Panc1 (cell line): Measurements from ENCODE around the gene SHQ1. TPM values are rescaled to one million over a fixed set of nuclear protein-coding genes. Genes with fewer than 3 reads are reported as not detected.

Source experiments
- ATAC-seq: fragments of 200-7000 bp; cut with Tn5 transposase; 2 replicates; pipeline ENCODE4 v1.9.1; 2020; ENCODE audit warnings: mild to moderate bottlenecking, moderate library complexity
- BruUV-seq: library from RNA; stranded (reverse); fragments of 400-500 nt; replicated peaks from 2 replicates; lab custom pipeline; 2021; lab: Mats Ljungman, UMichigan
- CTCF ChIA-PET: fragments of 300-600 bp; sonication (Branson Sonifier 250); formaldehyde crosslinking; loops from one replicate; lab custom pipeline; 2022; ENCODE audit warnings: antibody characterized with exemption; lab: Charles Lee
- POLR2A ChIA-PET: fragments of 300-600 bp; sonication (Branson Sonifier 250); formaldehyde crosslinking; loops from one replicate; lab custom pipeline; 2022; ENCODE audit warnings: antibody characterized with exemption; lab: Charles Lee
- DNase-seq: peaks from one replicate; pipeline ENCODE4 v3.0.0-alpha.2; 2010; ENCODE audit warnings: low read depth, low spot score
- H3K27ac ChIP-seq: 2 replicates; pipeline ENCODE4 v1.5.1; 2011; ENCODE audit warnings: mild to moderate bottlenecking, low read length, inconsistent platforms
- H3K27me3 ChIP-seq: fragments of 200-500 bp; sonication (Bioruptor generic); 2 replicates; pipeline ENCODE4 v1.6.0; 2014; ENCODE audit warnings: low read length, inconsistent platforms; ENCODE audit not compliant: control insufficient read depth, insufficient read depth
- H3K36me3 ChIP-seq: fragments of 200-500 bp; sonication (Bioruptor generic); 2 replicates; pipeline ENCODE4 v1.5.1; 2014; ENCODE audit warnings: inconsistent platforms, mild to moderate bottlenecking, low read length, moderate library complexity; ENCODE audit not compliant: control insufficient read depth, insufficient read depth
- H3K4me1 ChIP-seq: 2 replicates; pipeline ENCODE4 v1.5.1; 2011; ENCODE audit warnings: inconsistent platforms, mild to moderate bottlenecking, low read length, moderate library complexity; ENCODE audit not compliant: control insufficient read depth, insufficient read depth
- H3K4me3 ChIP-seq, 2 experiments: 2 replicates each; pipeline ENCODE4 v1.5.1; 2011 to 2012; ENCODE audit warnings: low read depth in 2 of 2, low read length in 2 of 2, mild to moderate bottlenecking in 2 of 2, inconsistent platforms in 1 of 2, moderate library complexity in 1 of 2
- H3K9me3 ChIP-seq: fragments of 200-500 bp; sonication (Bioruptor generic); 2 replicates; pipeline ENCODE4 v1.5.1; 2014; ENCODE audit warnings: low read depth, mild to moderate bottlenecking, inconsistent platforms, low read length, moderate library complexity; ENCODE audit not compliant: control insufficient read depth, insufficient read depth
- CTCF ChIP-seq: fragments of 450-650 bp; IDR thresholded peaks from 2 replicates; pipeline ENCODE4 v1.5.1; 2017; ENCODE audit warnings: mild to moderate bottlenecking
- POLR2AphosphoS5 ChIP-seq: IDR thresholded peaks from 2 replicates; pipeline ENCODE4 v1.6.1; 2012; ENCODE audit warnings: mild to moderate bottlenecking, low read depth, low read length, moderate library complexity
- REST ChIP-seq, 2 experiments: IDR thresholded peaks; 2 replicates each; pipeline ENCODE4 v1.6.1; 2011 to 2012; ENCODE audit warnings: low read depth in 2 of 2, control low read depth in 1 of 2, low read length in 1 of 2, mild to moderate bottlenecking in 1 of 2, moderate library complexity in 1 of 2; ENCODE audit not compliant: insufficient read depth in 1 of 2
- SIN3A ChIP-seq: IDR thresholded peaks from 2 replicates; pipeline ENCODE4 v1.6.1; 2012; ENCODE audit warnings: low read depth, mild to moderate bottlenecking, low read length, moderate library complexity, borderline replicate concordance; ENCODE audit not compliant: insufficient read depth
- TCF7L2 ChIP-seq: IDR thresholded peaks from 2 replicates; pipeline ENCODE4 v1.6.1; 2011; ENCODE audit warnings: mild to moderate bottlenecking, low read depth, low read length, inconsistent platforms
- in situ Hi-C: cut with HindIII; loops from 2 replicates; pipeline ENCODE4 v1.10.0; 2016; ENCODE audit warnings: low sequenced_read_pairs, low pct_unique_long_range_greater_than_20kb
- intact Hi-C: fragments of 100-400 bp; cut with micrococcal nuclease; formaldehyde crosslinking; loops from one replicate; pipeline ENCODE4 v1.10.0; 2022; ENCODE audit not compliant: unreplicated experiment
- total RNA-seq: library from RNA; stranded (reverse); gene quantifications from one replicate; pipeline ENCODE4 v1.2.1, GENCODE V29; 2021; ENCODE audit not compliant: unreplicated experiment

Gene SHQ1
- total RNA-seq, 1 experiment from 2014 or later: 21.0 TPM

GRCh38 chr3:72702390-72702789, 145.9 kb downstream of the SHQ1 start:
- no peaks in the 10 kb centered on the region for H3K27me3 ChIP-seq
- no peaks in the 10 kb centered on the region for H3K36me3 ChIP-seq
- in situ Hi-C loops: no loop called here
- H3K4me3 ChIP-seq: no peak overlapping the region
- no peak overlapping the region for H3K27ac ChIP-seq
- no peak for DNase-seq
- no peak for TF ChIP-seq POLR2AphosphoS5
- TF ChIP-seq TCF7L2: no peak
- no peak for TF ChIP-seq CTCF
- no peak for TF ChIP-seq SIN3A
- no peak for TF ChIP-seq REST (IDR thresholded peaks at IDR 0.05; ENCODE audit: insufficient read depth in 1 of 2, low read depth in 2 of 2, low read length in 1 of 2)
- intact Hi-C loops: no loop called here
- CTCF ChIA-PET: no interaction called here
- POLR2A ChIA-PET: no interaction called here
- no peak for ATAC-seq
- H3K4me1 ChIP-seq: no peaks in the 10 kb centered on the region
- no TSS peak for BruUV-seq
- H3K9me3 ChIP-seq: no peaks in the 10 kb centered on the region

GRCh38 chr3:72700106-72700505, 148.1 kb downstream of the SHQ1 start:
- ChIA-PET CTCF (no interaction called here), POLR2A (no interaction called here)
- intact Hi-C loops: no loop called here
- BruUV-seq: no TSS peak
- in situ Hi-C loops: no loop called here
- no peaks in the 10 kb centered on the region for H3K4me1 ChIP-seq
- ATAC-seq (no peak), DNase-seq (no peak)
- no peak overlapping the region for H3K27ac ChIP-seq
- H3K27me3 ChIP-seq: no peaks in the 10 kb centered on the region
- TF ChIP-seq SIN3A (no peak), POLR2AphosphoS5 (no peak), TCF7L2 (no peak), REST (IDR thresholded peaks at IDR 0.05; ENCODE audit: insufficient read depth in 1 of 2, low read depth in 2 of 2, low read length in 1 of 2) (no peak), CTCF (no peak)
- no peaks in the 10 kb centered on the region for H3K9me3 ChIP-seq
- H3K4me3 ChIP-seq: no peak overlapping the region
- no peaks in the 10 kb centered on the region for H3K36me3 ChIP-seq
